H1 (cell line): ENCODE measurements around the gene OR52B6. TPM values are rescaled to one million over a fixed set of nuclear protein-coding genes. Genes with fewer than 3 reads are reported as not detected.

Experiments used
- CTCF ChIA-PET: fragments of 300-600 bp; sonication (Branson Sonifier 250); formaldehyde crosslinking; loops from one replicate; lab custom pipeline; 2021; ENCODE audit not compliant: partially characterized antibody; lab: Charles Lee
- POLR2A ChIA-PET: fragments of 300-600 bp; sonication (Branson Sonifier 250); formaldehyde crosslinking; loops from one replicate; lab custom pipeline; 2021; ENCODE audit warnings: inconsistent platforms; ENCODE audit not compliant: partially characterized antibody; lab: Charles Lee
- DNase-seq, 2 experiments: peaks; one replicate each; pipeline versions ENCODE4 v3.0.0 to v3.0.0-alpha.2; 2010 to 2022; ENCODE audit warnings: low spot score in 2 of 2, low read depth in 1 of 2, mixed read lengths in 1 of 2
- FAIRE-seq: peaks from 2 replicates; lab custom pipeline; 2011; peaks lifted over from hg19 to GRCh38; lab: Jason Lieb, UNC
- H2AFZ ChIP-seq: 2 replicates; pipeline ENCODE4 v1.8.1; 2012; ENCODE audit warnings: low read length, inconsistent platforms
- H2AK5ac ChIP-seq: 2 replicates; pipeline ENCODE4 v1.6.1; 2013; ENCODE audit warnings: low read depth, low read length
- H2BK120ac ChIP-seq: replicated peaks from 2 replicates; pipeline ENCODE3; 2013; ENCODE audit warnings: low read depth, low read length, inconsistent platforms
- H2BK12ac ChIP-seq: 2 replicates; pipeline ENCODE4 v1.6.1; 2013; ENCODE audit warnings: low read depth, low read length
- H2BK15ac ChIP-seq: 2 replicates; pipeline ENCODE4 v1.6.1; 2013; ENCODE audit warnings: low read length
- H2BK20ac ChIP-seq: 2 replicates; pipeline ENCODE4 v1.6.1; 2013; ENCODE audit warnings: low read length
- H2BK5ac ChIP-seq: 2 replicates; pipeline ENCODE4 v1.6.1; 2013; ENCODE audit warnings: low read depth, low read length
- H3K14ac ChIP-seq: 2 replicates; pipeline ENCODE4 v1.6.1; 2013; ENCODE audit warnings: inconsistent platforms; ENCODE audit not compliant: insufficient read length
- H3K18ac ChIP-seq: 2 replicates; pipeline ENCODE4 v1.6.1; 2013; ENCODE audit warnings: low read length; ENCODE audit errors: extremely low read depth
- H3K23ac ChIP-seq: 2 replicates; pipeline ENCODE4 v1.6.1; 2013; ENCODE audit warnings: inconsistent platforms; ENCODE audit not compliant: insufficient read length
- H3K23me2 ChIP-seq: 2 replicates; pipeline ENCODE4 v1.6.1; 2013; ENCODE audit warnings: low read depth, low read length
- H3K27ac ChIP-seq: 2 replicates; pipeline ENCODE4 v1.6.1; 2011; ENCODE audit warnings: low read depth, low read length, inconsistent platforms
- H3K27me3 ChIP-seq, 4 experiments: replicated peaks in 1 of 4; 1 replicate in 1 of 4; 2 replicates in 3 of 4; pipeline versions ENCODE4 v1.6.1 to v1.8.1; 2011 to 2013; ENCODE audit warnings: low read length in 3 of 4, mild to moderate bottlenecking in 3 of 4, inconsistent platforms in 2 of 4, mixed read lengths in 2 of 4, moderate library complexity in 1 of 4; ENCODE audit not compliant: control insufficient read depth in 3 of 4, insufficient read depth in 3 of 4; ENCODE audit errors: extremely low read depth in 1 of 4
- H3K36me3 ChIP-seq, 4 experiments: 2 replicates each; pipeline versions ENCODE4 v1.6.1 to v1.8.1; 2011 to 2013; ENCODE audit warnings: mild to moderate bottlenecking in 4 of 4, low read length in 3 of 4, moderate library complexity in 2 of 4, control low read depth in 1 of 4, inconsistent platforms in 1 of 4; ENCODE audit not compliant: insufficient read depth in 4 of 4, control insufficient read depth in 2 of 4
- H3K4ac ChIP-seq: replicated peaks from 2 replicates; pipeline ENCODE3; 2013; ENCODE audit warnings: low read length, low read depth, mixed read lengths, inconsistent platforms; ENCODE audit not compliant: insufficient read length
- H3K4me1 ChIP-seq, 4 experiments: replicated peaks in 1 of 4; 1 replicate in 1 of 4; 2 replicates in 3 of 4; pipeline versions ENCODE4 v1.6.1 to v1.8.1; 2011 to 2013; ENCODE audit warnings: low read length in 3 of 4, inconsistent platforms in 2 of 4, mixed read lengths in 1 of 4; ENCODE audit not compliant: insufficient read depth in 4 of 4, control insufficient read depth in 3 of 4
- H3K4me2 ChIP-seq, 2 experiments: 2 replicates each; pipeline versions ENCODE4 v1.6.1 to v1.8.1; 2011 to 2013; ENCODE audit warnings: low read depth in 2 of 2, low read length in 2 of 2, control low read depth in 1 of 2, inconsistent platforms in 1 of 2, mild to moderate bottlenecking in 1 of 2; ENCODE audit not compliant: insufficient read depth in 1 of 2
- H3K4me3 ChIP-seq, 4 experiments: fragments of 200-600, 300-600 bp in 1 of 4; sonication (generic), shearing (Covaris generic), sonication (Bioruptor Twin) in 1 of 4; 2 replicates each; pipeline versions ENCODE4 v1.5.1 to v1.8.1; 2011 to 2016; ENCODE audit warnings: low read length in 4 of 4, low read depth in 3 of 4, control low read depth in 2 of 4, inconsistent platforms in 2 of 4, mild to moderate bottlenecking in 2 of 4, mixed read lengths in 1 of 4, moderate library complexity in 1 of 4; ENCODE audit not compliant: insufficient read depth in 2 of 4; ENCODE audit errors: extremely low read depth in 1 of 4
- H3K56ac ChIP-seq: replicated peaks from 2 replicates; pipeline ENCODE3; 2013; ENCODE audit warnings: low read depth, mild to moderate bottlenecking, mixed read lengths, low read length, inconsistent platforms; ENCODE audit not compliant: insufficient read length
- H3K79me1 ChIP-seq: 2 replicates; pipeline ENCODE4 v1.6.1; 2013; ENCODE audit warnings: low read depth, low read length, control low read depth
- H3K79me2 ChIP-seq, 2 experiments: 2 replicates each; pipeline versions ENCODE4 v1.6.1 to v1.8.1; 2012 to 2013; ENCODE audit warnings: low read length in 2 of 2, mild to moderate bottlenecking in 2 of 2, inconsistent platforms in 1 of 2; ENCODE audit not compliant: insufficient read depth in 2 of 2, control insufficient read depth in 1 of 2
- H3K9ac ChIP-seq, 4 experiments: replicated peaks in 1 of 4; 1 replicate in 1 of 4; 2 replicates in 3 of 4; pipeline versions ENCODE4 v1.6.1 to v1.8.1; 2011 to 2013; ENCODE audit warnings: low read depth in 3 of 4, low read length in 3 of 4, control low read depth in 2 of 4, mild to moderate bottlenecking in 2 of 4, moderate library complexity in 2 of 4, inconsistent platforms in 1 of 4; ENCODE audit errors: extremely low read depth in 1 of 4
- H3K9me3 ChIP-seq, 2 experiments: 2 replicates each; pipeline versions ENCODE4 v1.6.1 to v1.8.1; 2012 to 2013; ENCODE audit warnings: mild to moderate bottlenecking in 2 of 2, moderate library complexity in 2 of 2, control low read depth in 1 of 2, inconsistent platforms in 1 of 2, low read depth in 1 of 2, low read length in 1 of 2, mixed read lengths in 1 of 2; ENCODE audit not compliant: insufficient read depth in 2 of 2
- H4K20me1 ChIP-seq, 2 experiments: replicated peaks in 1 of 2; 2 replicates each; pipeline versions ENCODE3 to v1.8.1; 2011 to 2013; ENCODE audit warnings: inconsistent platforms in 2 of 2, low read length in 2 of 2, mild to moderate bottlenecking in 1 of 2; ENCODE audit not compliant: insufficient read depth in 2 of 2, control insufficient read depth in 1 of 2
- H4K5ac ChIP-seq: 2 replicates; pipeline ENCODE4 v1.6.1; 2013; ENCODE audit warnings: low read length, low read depth, mixed read lengths, inconsistent platforms; ENCODE audit not compliant: insufficient read length
- H4K8ac ChIP-seq: 2 replicates; pipeline ENCODE4 v1.8.0; 2013; ENCODE audit warnings: mild to moderate bottlenecking, moderate library complexity, low read length, inconsistent platforms; ENCODE audit not compliant: insufficient read depth; ENCODE audit errors: extremely low read depth
- H4K91ac ChIP-seq: replicated peaks from 2 replicates; pipeline ENCODE3; 2013; ENCODE audit warnings: low read length, mixed read lengths, inconsistent platforms; ENCODE audit not compliant: insufficient read length
- CEBPB ChIP-seq: IDR thresholded peaks from 2 replicates; pipeline ENCODE4 v1.6.1; 2012; ENCODE audit warnings: low read depth, low read length
- TEAD4 ChIP-seq: IDR thresholded peaks from 2 replicates; pipeline ENCODE4 v1.6.1; 2012; ENCODE audit warnings: low read depth, low read length, inconsistent platforms, mixed read lengths
- polyA plus RNA-seq, 7 experiments: library from polyadenylated mRNA; depleted of rRNA in 3 of 7; stranded (reverse) in 5 of 7; unstranded in 2 of 7; fragments of >200 nt in 5 of 7; fragments of 200-250 nt in 2 of 7; gene quantifications; 1 replicate in 5 of 7; 2 replicates in 1 of 7; 4 replicates in 1 of 7; pipeline versions ENCODE4 v1.2.1 to v1.2.3, GENCODE V29; 2011 to 2013; ENCODE audit warnings: missing spikeins in 2 of 7, mixed read lengths in 2 of 7
- total RNA-seq: library from RNA; stranded (reverse); fragmentation: NEBNext Ultra II Directional; extraction: Animal tissue kit (Norgen Biotek cat#: 25700); gene quantifications from 2 replicates; pipeline ENCODE4 v1.2.1, GENCODE V29; 2021

OR52B6 gene
- total and polyA plus RNA-seq, 2 of the 8 experiments (the other 6 are each of a cell fraction or from before 2014, with no cell fraction given) = not detected

DNA sequence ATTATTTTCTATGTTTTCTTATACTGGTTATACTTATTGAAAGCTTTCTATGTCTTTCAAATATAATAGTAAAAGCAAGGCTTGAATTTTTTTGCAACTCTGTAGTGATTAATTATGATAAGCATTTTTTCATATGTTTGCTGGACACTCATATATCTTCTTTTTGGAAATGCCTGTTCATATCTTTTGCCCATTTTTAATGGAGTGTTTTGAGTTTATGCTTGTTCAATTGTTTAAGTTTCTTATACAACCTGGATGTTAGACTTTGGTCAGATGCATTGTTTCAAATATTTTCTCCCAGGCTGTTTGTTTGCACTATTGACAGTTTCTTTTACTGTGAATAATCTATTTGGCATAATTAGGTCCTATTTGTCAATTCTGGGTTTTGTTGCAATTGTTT is 44.2 kb upstream of the OR52B6 start:
- no peaks in the 10 kb centered on the region for H3K4me1 ChIP-seq
- no peak overlapping the region for H3K4me2 ChIP-seq
- no peaks in the 10 kb centered on the region for H3K9me3 ChIP-seq
- H3K79me2 ChIP-seq = no peaks in the 10 kb centered on the region
- no peak overlapping the region for H2BK12ac ChIP-seq
- H3K9ac ChIP-seq = no peak overlapping the region
- no peak overlapping the region for H3K18ac ChIP-seq
- CTCF ChIA-PET = interaction anchor here (1.4 kb wide), 1 partner anchor 22 kb away, joined by 3 read pairs; no protein-coding TSS in a partner anchor
- H4K8ac ChIP-seq = no peak overlapping the region
- H3K23me2 ChIP-seq = no peaks in the 10 kb centered on the region
- no peak overlapping the region for H4K5ac ChIP-seq
- no peak overlapping the region for H3K4me3 ChIP-seq
- H3K56ac ChIP-seq = no peak overlapping the region
- POLR2A ChIA-PET = no interaction called here
- no peak overlapping the region for H2AK5ac ChIP-seq
- no peak overlapping the region for H3K23ac ChIP-seq
- FAIRE-seq (no peak), DNase-seq (no peak)
- no peak overlapping the region for H4K91ac ChIP-seq
- H3K14ac ChIP-seq = no peak overlapping the region
- H4K20me1 ChIP-seq = no peaks in the 10 kb centered on the region
- no peak overlapping the region for H2BK120ac ChIP-seq
- no peaks in the 10 kb centered on the region for H3K36me3 ChIP-seq
- no peaks in the 10 kb centered on the region for H3K79me1 ChIP-seq
- no peak overlapping the region for H3K4ac ChIP-seq
- H2AFZ ChIP-seq = no peak overlapping the region
- H3K27ac ChIP-seq = no peak overlapping the region
- no peak overlapping the region for H2BK5ac ChIP-seq
- TF ChIP-seq TEAD4 (no peak), CEBPB (no peak)
- no peaks in the 10 kb centered on the region for H3K27me3 ChIP-seq
- no peak overlapping the region for H2BK20ac ChIP-seq
- H2BK15ac ChIP-seq = no peak overlapping the region
